HuH-7 (cell line): ENCODE measurements around the gene CCNYL1.

Experiments
- DNase-seq: peaks from one replicate; pipeline ENCODE4 v3.0.0; 2011; ENCODE audit warnings: low spot score

The CCNYL1 gene

GRCh38 chr2:207766041-207766551, 54.7 kb downstream of the CCNYL1 start:
- DNase-seq: no peak

GRCh38 chr2:207766697-207767460, 55.4 kb downstream of the CCNYL1 start:
- no peak for DNase-seq

GRCh38 chr2:207767461-207768167, 56.2 kb downstream of the CCNYL1 start:
- peak; percentile 73 for DNase-seq

- no peak for DNase-seq
Observed at GRCh38 chr2:207768168-207768865, 56.9 kb downstream of the CCNYL1 start.

- DNase-seq: no peak
Observed at GRCh38 chr2:207768866-207769596, 57.6 kb downstream of the CCNYL1 start.

GRCh38 chr2:207770602-207771404, 59.4 kb downstream of the CCNYL1 start:
- DNase-seq: no peak

- no peak for DNase-seq
Observed at GRCh38 chr2:207771421-207771820, 60.0 kb downstream of the CCNYL1 start.

GRCh38 chr2:207772081-207772843, 60.8 kb downstream of the CCNYL1 start:
- no peak for DNase-seq

GRCh38 chr2:207772844-207773205, 61.4 kb downstream of the CCNYL1 start:
- no peak for DNase-seq

- DNase-seq: no peak
Observed at GRCh38 chr2:207775473-207775872, 64.0 kb downstream of the CCNYL1 start.

- no peak for DNase-seq
Observed at GRCh38 chr2:207777124-207777523, 65.7 kb downstream of the CCNYL1 start.

GRCh38 chr2:207778298-207778882, 67.0 kb downstream of the CCNYL1 start:
- no peak for DNase-seq

GRCh38 chr2:207779523-207779922, 68.1 kb downstream of the CCNYL1 start:
- no peak for DNase-seq

- no peak for DNase-seq
Observed at GRCh38 chr2:207782238-207783030, 71.0 kb downstream of the CCNYL1 start.

GRCh38 chr2:207783514-207783913, 72.1 kb downstream of the CCNYL1 start:
- no peak for DNase-seq

- DNase-seq: no peak
Observed at GRCh38 chr2:207784898-207785297, 73.5 kb downstream of the CCNYL1 start.

GRCh38 chr2:207787017-207787416, 75.6 kb downstream of the CCNYL1 start:
- no peak for DNase-seq

GRCh38 chr2:207787800-207788199, 76.4 kb downstream of the CCNYL1 start:
- DNase-seq: no peak

- no peak for DNase-seq
Observed at GRCh38 chr2:207790898-207791297, 79.5 kb downstream of the CCNYL1 start.
